ENCODE data around the gene ALDH1A2. TPM values are rescaled to one million over a fixed set of nuclear protein-coding genes. Genes with fewer than 3 reads are reported as not detected.

The ALDH1A2 gene
- polyA plus RNA-seq, 1 donor (not counting 4 experiments of a cell fraction or from before 2014, with no cell fraction given) = 1.9 TPM

DNA sequence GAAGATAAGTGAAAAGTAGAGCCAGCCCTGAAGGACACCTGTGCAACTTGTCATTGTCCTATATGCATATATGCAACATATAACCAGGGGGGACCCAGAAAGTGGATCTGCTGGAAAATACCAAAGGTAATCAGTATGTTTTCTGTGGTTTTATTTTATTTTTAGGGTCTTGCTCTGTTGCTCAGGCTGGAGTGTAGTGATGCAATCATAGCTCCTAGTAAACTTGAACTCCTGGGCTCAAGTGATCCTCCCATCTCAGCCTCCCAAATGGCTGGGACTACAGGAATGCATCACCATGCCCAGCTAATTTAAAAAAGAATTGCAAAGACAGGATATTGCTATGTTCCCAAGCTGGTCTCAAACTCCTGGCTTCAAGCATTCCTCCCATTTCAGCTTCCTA, 18.0 kb upstream of the ALDH1A2 start:
- dilution Hi-C loops (cut with MboI; ENCODE audit: extremely low pct_ligation_motif_present, low sequenced_read_pairs) = no loop called here
- TF ChIP-seq, protein P1, sequence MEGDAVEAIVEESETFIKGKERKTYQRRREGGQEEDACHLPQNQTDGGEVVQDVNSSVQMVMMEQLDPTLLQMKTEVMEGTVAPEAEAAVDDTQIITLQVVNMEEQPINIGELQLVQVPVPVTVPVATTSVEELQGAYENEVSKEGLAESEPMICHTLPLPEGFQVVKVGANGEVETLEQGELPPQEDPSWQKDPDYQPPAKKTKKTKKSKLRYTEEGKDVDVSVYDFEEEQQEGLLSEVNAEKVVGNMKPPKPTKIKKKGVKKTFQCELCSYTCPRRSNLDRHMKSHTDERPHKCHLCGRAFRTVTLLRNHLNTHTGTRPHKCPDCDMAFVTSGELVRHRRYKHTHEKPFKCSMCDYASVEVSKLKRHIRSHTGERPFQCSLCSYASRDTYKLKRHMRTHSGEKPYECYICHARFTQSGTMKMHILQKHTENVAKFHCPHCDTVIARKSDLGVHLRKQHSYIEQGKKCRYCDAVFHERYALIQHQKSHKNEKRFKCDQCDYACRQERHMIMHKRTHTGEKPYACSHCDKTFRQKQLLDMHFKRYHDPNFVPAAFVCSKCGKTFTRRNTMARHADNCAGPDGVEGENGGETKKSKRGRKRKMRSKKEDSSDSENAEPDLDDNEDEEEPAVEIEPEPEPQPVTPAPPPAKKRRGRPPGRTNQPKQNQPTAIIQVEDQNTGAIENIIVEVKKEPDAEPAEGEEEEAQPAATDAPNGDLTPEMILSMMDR (optimal IDR thresholded peaks at IDR 0.05 in 1 of 3, IDR thresholded peaks at IDR 0.05 in 1 of 3, conservative IDR thresholded peaks at IDR 0.05 in 1 of 3; ENCODE audit: extremely low read depth in 1 of 3, insufficient read depth in 2 of 3, low read length in 3 of 3) = no peak
- TF ChIP-seq EZH2 (IDR thresholded peaks at IDR 0.05; ENCODE audit: low read length) = no peak
- Histone ChIP-seq H4K20me1 (ENCODE audit: control insufficient read depth, extremely low read depth, insufficient read depth, low read length) (no peaks in the 10 kb centered on the region), H3K9ac (ENCODE audit: control insufficient read depth, extremely low read depth, insufficient read depth, low read length) (no peak overlapping the region), H3K4me1 (ENCODE audit: control insufficient read depth, extremely low read depth, insufficient read depth, low read length) (peaks cover 14% of the 10 kb centered on the region), H3K79me2 (ENCODE audit: control insufficient read depth, insufficient read depth, low read length) (no peaks in the 10 kb centered on the region), H3K4me3 (ENCODE audit: control insufficient read depth in 2 of 3, extremely low read depth in 1 of 3, insufficient read depth in 2 of 3, low read depth in 1 of 3, low read length in 3 of 3) (no peak overlapping the region), H3K9me3 (ENCODE audit: control insufficient read depth, low read depth, low read length) (no peaks in the 10 kb centered on the region), H3K27ac (ENCODE audit: control insufficient read depth, insufficient read depth, low read length) (no peak overlapping the region), H3K36me3 (ENCODE audit: control insufficient read depth in 2 of 2, extremely low read depth in 1 of 2, insufficient read depth in 2 of 2, low read length in 2 of 2) (no peaks in the 10 kb centered on the region), H3K9me1 (ENCODE audit: control insufficient read depth, extremely low read depth, insufficient read depth, low read length) (no peaks in the 10 kb centered on the region), H3K4me2 (ENCODE audit: control insufficient read depth, extremely low read depth, insufficient read depth, low read depth, low read length) (no peak overlapping the region), H2AFZ (ENCODE audit: control insufficient read depth, low read length) (no peak overlapping the region), H3K27me3 (ENCODE audit: control insufficient read depth, extremely low read depth, insufficient read depth, low read length) (no peaks in the 10 kb centered on the region)
- DNase-seq (ENCODE audit: low read depth, low spot score) = no peak
- FAIRE-seq = no peak

DNA sequence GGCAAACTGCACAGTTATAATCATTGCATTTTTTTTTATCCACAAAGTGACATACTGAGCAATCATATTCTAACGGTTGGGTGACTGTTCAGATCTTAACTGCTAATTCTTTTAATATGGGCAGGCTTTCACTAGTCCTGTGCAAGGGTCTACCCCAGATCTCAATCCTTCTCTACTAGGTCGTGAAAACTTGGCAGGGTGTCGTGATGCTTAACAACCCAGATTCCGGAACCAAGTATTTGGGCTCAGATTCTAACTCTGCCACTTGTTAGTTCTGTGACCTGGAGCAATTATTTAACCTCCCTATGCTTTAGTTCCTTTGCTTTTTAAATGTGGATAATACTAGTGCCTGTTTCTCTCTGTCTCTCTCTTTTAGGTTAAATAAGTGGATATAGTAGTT, 16.4 kb upstream of the ALDH1A2 start:
- no peak overlapping the region for H2AFZ ChIP-seq (ENCODE audit: control insufficient read depth, low read length)
- no peak overlapping the region for H3K27ac ChIP-seq (ENCODE audit: control insufficient read depth, insufficient read depth, low read length)
- TF ChIP-seq, protein P1 (optimal IDR thresholded peaks at IDR 0.05 in 1 of 3, IDR thresholded peaks at IDR 0.05 in 1 of 3, conservative IDR thresholded peaks at IDR 0.05 in 1 of 3; ENCODE audit: extremely low read depth in 1 of 3, insufficient read depth in 2 of 3, low read length in 3 of 3) = no peak
- no peak for TF ChIP-seq EZH2 (IDR thresholded peaks at IDR 0.05; ENCODE audit: low read length)
- FAIRE-seq (no peak), DNase-seq (ENCODE audit: low read depth, low spot score) (no peak)
- no peaks in the 10 kb centered on the region for H3K79me2 ChIP-seq (ENCODE audit: control insufficient read depth, insufficient read depth, low read length)
- H3K27me3 ChIP-seq (ENCODE audit: control insufficient read depth, extremely low read depth, insufficient read depth, low read length) = no peaks in the 10 kb centered on the region
- H4K20me1 ChIP-seq (ENCODE audit: control insufficient read depth, extremely low read depth, insufficient read depth, low read length) = no peaks in the 10 kb centered on the region
- dilution Hi-C loops (cut with MboI; ENCODE audit: extremely low pct_ligation_motif_present, low sequenced_read_pairs) = no loop called here
- H3K4me3 ChIP-seq (ENCODE audit: control insufficient read depth in 2 of 3, extremely low read depth in 1 of 3, insufficient read depth in 2 of 3, low read depth in 1 of 3, low read length in 3 of 3) = no peak overlapping the region
- no peaks in the 10 kb centered on the region for H3K9me3 ChIP-seq (ENCODE audit: control insufficient read depth, low read depth, low read length)
- H3K36me3 ChIP-seq (ENCODE audit: control insufficient read depth in 2 of 2, extremely low read depth in 1 of 2, insufficient read depth in 2 of 2, low read length in 2 of 2) = no peaks in the 10 kb centered on the region
- no peak overlapping the region for H3K9ac ChIP-seq (ENCODE audit: control insufficient read depth, extremely low read depth, insufficient read depth, low read length)
- no peaks in the 10 kb centered on the region for H3K9me1 ChIP-seq (ENCODE audit: control insufficient read depth, extremely low read depth, insufficient read depth, low read length)
- H3K4me2 ChIP-seq (ENCODE audit: control insufficient read depth, extremely low read depth, insufficient read depth, low read depth, low read length) = no peak overlapping the region
- H3K4me1 ChIP-seq (ENCODE audit: control insufficient read depth, extremely low read depth, insufficient read depth, low read length) = peaks cover 12% of the 10 kb centered on the region

Data from keratinocyte (primary cell).